RWPE2 (cell line): ENCODE measurements around the gene PDE8A.

Experiments
- ATAC-seq: fragments of 200-7000 bp; cut with Tn5 transposase; 3 replicates; pipeline ENCODE4 v1.9.1; 2021; ENCODE audit warnings: low read depth
- DNase-seq: peaks from one replicate; pipeline ENCODE4 v3.0.0-alpha.2; 2020; ENCODE audit warnings: low spot score
- H3K27ac ChIP-seq: fragments of 450-650 bp; 2 replicates; pipeline ENCODE4 v1.5.1; 2017; ENCODE audit warnings: mild to moderate bottlenecking; ENCODE audit not compliant: poor library complexity, severe bottlenecking
- H3K27me3 ChIP-seq: fragments of 250-450 bp; sonication (Bioruptor Pico); 2 replicates; pipeline ENCODE4 v1.5.1; 2021; ENCODE audit warnings: mild to moderate bottlenecking, moderate library complexity; ENCODE audit not compliant: insufficient read depth, poor library complexity, severe bottlenecking
- H3K36me3 ChIP-seq: fragments of 250-450 bp; sonication (Bioruptor Pico); 2 replicates; pipeline ENCODE4 v1.5.1; 2020; ENCODE audit warnings: low read depth, mild to moderate bottlenecking, moderate library complexity
- H3K4me1 ChIP-seq: fragments of 250-450 bp; sonication (Bioruptor Pico); 2 replicates; pipeline ENCODE4 v1.5.1; 2021; ENCODE audit warnings: mild to moderate bottlenecking, moderate library complexity; ENCODE audit not compliant: insufficient read depth, poor library complexity, severe bottlenecking
- H3K4me3 ChIP-seq: fragments of 250-450 bp; sonication (Bioruptor Pico); 2 replicates; pipeline ENCODE4 v1.5.1; 2021; ENCODE audit warnings: mild to moderate bottlenecking, moderate library complexity; ENCODE audit not compliant: severe bottlenecking
- H3K9me3 ChIP-seq: fragments of 250-450 bp; sonication (Bioruptor Pico); 2 replicates; pipeline ENCODE4 v1.5.1; 2021; ENCODE audit warnings: mild to moderate bottlenecking, moderate library complexity; ENCODE audit not compliant: severe bottlenecking
- TF ChIP-seq, protein P1 (sequence below): fragments of 450-650 bp; IDR thresholded peaks from one replicate; pipeline ENCODE4 v1.5.1; 2017; ENCODE audit warnings: mild to moderate bottlenecking, moderate library complexity; ENCODE audit not compliant: poor library complexity, severe bottlenecking

Gene PDE8A

GRCh38 chr15:84947947-84948830 is 33.5 kb upstream of the PDE8A start:
- no peak overlapping the region for H3K4me3 ChIP-seq
- ATAC-seq: peak; percentile 47
- H3K27ac ChIP-seq: no peak overlapping the region
- DNase-seq: no peak
- H3K9me3 ChIP-seq: no peaks in the 10 kb centered on the region
- no peaks in the 10 kb centered on the region for H3K27me3 ChIP-seq
- H3K36me3 ChIP-seq: no peaks in the 10 kb centered on the region
- no peaks in the 10 kb centered on the region for H3K4me1 ChIP-seq
- TF ChIP-seq, protein P1, sequence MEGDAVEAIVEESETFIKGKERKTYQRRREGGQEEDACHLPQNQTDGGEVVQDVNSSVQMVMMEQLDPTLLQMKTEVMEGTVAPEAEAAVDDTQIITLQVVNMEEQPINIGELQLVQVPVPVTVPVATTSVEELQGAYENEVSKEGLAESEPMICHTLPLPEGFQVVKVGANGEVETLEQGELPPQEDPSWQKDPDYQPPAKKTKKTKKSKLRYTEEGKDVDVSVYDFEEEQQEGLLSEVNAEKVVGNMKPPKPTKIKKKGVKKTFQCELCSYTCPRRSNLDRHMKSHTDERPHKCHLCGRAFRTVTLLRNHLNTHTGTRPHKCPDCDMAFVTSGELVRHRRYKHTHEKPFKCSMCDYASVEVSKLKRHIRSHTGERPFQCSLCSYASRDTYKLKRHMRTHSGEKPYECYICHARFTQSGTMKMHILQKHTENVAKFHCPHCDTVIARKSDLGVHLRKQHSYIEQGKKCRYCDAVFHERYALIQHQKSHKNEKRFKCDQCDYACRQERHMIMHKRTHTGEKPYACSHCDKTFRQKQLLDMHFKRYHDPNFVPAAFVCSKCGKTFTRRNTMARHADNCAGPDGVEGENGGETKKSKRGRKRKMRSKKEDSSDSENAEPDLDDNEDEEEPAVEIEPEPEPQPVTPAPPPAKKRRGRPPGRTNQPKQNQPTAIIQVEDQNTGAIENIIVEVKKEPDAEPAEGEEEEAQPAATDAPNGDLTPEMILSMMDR: no peak

DNA sequence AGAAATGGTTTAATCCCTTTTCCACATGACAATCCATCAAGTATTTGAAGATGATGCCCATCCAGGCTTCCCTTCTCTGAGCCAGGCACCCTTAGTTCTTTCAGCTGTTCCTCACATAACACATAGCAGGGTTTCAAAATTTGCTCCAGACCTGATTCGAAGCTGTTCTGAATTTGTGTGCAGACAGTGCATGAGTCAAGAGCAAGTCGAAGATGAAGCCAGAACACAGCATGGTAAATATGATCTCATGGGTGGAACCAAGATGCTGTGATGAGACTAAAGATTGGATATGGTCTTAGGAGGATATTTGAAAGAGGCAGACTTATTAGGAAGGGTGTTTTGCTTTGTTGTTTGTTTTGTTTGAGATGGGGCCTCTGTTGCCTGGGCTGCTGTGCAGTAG is 32.6 kb upstream of the PDE8A start:
- Histone ChIP-seq H3K4me1 (no peaks in the 10 kb centered on the region), H3K36me3 (no peaks in the 10 kb centered on the region), H3K4me3 (no peak overlapping the region), H3K9me3 (no peaks in the 10 kb centered on the region), H3K27ac (no peak overlapping the region), H3K27me3 (no peaks in the 10 kb centered on the region)
- TF ChIP-seq, protein P1: no peak
- DNase-seq: no peak
- ATAC-seq: no peak

DNA sequence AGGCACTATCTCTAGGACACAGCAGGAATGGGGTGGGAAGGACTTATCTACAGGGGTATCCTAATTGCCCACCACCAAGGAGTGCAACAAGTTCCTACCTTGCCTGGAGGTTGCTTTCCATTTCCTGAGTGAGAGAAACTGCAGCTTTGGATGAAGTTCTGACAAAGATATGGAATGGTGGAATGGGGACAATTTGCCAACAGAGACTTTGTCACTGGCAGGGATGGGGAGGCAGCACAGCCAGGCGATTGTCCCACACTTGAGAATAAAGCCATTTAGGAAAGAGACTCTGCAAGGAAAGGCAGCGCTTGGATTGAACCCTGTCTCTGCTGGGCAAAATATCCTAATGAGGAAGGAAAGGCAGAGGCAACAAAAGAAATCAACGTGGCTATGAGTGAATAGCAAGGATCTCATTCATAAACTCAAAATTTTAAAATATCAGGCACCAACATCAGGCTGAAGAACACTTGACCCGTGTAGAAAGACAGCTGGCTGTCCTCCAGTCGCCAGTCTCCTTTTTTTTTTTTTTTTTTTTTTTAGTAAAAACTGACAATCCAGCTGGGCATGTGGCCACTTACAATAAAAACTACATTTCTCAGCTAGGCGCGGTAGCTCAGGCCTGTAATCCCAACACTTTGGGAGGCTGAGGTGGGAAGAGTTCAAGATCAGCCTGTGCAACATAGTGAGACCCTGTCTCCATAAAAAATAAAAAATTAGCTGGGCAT is 31.6 kb upstream of the PDE8A start:
- H3K27ac ChIP-seq: no peak overlapping the region
- H3K27me3 ChIP-seq: no peaks in the 10 kb centered on the region
- no peaks in the 10 kb centered on the region for H3K9me3 ChIP-seq
- ATAC-seq (no peak), DNase-seq (no peak)
- no peak overlapping the region for H3K4me3 ChIP-seq
- H3K36me3 ChIP-seq: no peaks in the 10 kb centered on the region
- TF ChIP-seq, protein P1: no peak
- H3K4me1 ChIP-seq: no peaks in the 10 kb centered on the region

DNA sequence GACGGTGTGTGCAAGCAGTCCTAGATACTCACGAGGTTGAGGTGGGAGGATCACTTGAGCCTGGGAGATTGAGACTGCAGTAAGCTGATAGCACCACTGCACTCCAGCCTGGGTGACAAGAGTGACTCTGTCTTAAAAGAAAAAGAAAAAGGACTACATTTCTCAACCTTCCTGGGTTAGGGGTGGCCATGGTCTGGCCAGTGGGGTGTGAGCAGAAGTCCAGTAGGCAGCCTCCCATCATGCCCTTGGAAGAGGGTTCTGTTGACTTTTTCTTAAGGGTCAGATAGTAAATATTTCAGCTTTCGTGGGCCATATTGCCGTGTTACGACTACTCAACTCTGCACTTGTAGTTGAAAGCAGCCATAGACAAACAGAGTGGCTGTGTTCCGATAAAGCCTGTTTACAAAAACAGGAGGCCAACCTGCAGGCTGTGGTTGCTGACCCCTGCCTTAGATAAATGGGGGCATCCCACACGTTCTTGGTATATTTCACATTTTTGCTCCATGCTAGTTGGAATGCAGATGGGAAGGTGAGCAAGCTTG is 31.0 kb upstream of the PDE8A start:
- Histone ChIP-seq H3K27me3 (no peaks in the 10 kb centered on the region), H3K9me3 (no peaks in the 10 kb centered on the region), H3K27ac (no peak overlapping the region), H3K4me3 (no peak overlapping the region), H3K36me3 (no peaks in the 10 kb centered on the region), H3K4me1 (no peaks in the 10 kb centered on the region)
- DNase-seq (no peak), ATAC-seq (no peak)
- TF ChIP-seq, protein P1: no peak
